Measurements from ENCODE around the gene OR10V1.
"Not testable (repeated sequence)": the region's sequence is repeated elsewhere in the genome, so short reads cannot be mapped to it uniquely, and the experiment has no call there.

Gene OR10V1

DNA sequence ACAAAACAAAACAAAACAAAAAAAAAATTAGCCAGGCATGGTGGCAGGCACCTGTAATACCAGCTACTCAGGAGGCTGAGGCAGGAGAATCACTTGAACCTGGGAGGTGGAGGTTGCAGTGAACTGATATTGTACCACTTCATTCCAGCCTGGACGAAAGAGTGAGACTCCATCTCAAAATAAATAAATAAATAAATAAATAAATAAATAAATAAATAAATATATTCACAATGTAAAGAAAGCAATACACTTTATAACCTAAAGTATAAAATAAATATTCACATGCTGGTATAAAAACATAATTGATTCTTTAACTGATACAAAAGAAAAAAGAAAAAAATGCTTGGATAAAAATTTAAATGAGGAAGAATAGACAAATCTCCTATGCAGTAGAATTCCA, 10.1 kb downstream of the OR10V1 start:
- not testable (repeated sequence) for H3K9me3 Mint-ChIP-seq; DNase-seq (ENCODE audit: low spot score in 2 of 2); H3K36me3 Mint-ChIP-seq (ENCODE audit: insufficient read depth); H3K27ac Mint-ChIP-seq (ENCODE audit: low read depth); H3K4me3 Mint-ChIP-seq; H3K4me1 Mint-ChIP-seq; ATAC-seq (replicated peaks; ENCODE audit: extremely low read depth, poor library complexity, severe bottlenecking)
- peaks cover 55% of the 10 kb centered on the region for H3K27me3 Mint-ChIP-seq

DNA sequence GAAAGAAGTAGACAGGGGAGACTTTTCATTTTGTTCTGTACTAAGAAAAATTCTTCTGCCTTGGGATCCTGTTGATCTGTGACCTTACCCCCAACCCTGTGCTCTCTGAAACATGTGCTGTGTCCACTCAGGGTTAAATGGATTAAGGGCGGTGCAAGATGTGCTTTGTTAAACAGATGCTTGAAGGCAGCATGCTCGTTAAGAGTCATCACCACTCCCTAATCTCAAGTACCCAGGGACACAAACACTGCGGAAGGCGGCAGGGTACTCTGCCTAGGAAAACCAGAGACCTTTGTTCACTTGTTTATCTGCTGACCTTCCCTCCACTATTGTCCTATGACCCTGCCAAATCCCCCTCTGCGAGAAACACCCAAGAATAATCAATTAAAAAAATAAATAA, 13.5 kb downstream of the OR10V1 start:
- H3K36me3 Mint-ChIP-seq (ENCODE audit: insufficient read depth); H3K4me3 Mint-ChIP-seq; H3K4me1 Mint-ChIP-seq; DNase-seq (ENCODE audit: low spot score in 2 of 2); ATAC-seq (replicated peaks; ENCODE audit: extremely low read depth, poor library complexity, severe bottlenecking); H3K27ac Mint-ChIP-seq (ENCODE audit: low read depth); H3K9me3 Mint-ChIP-seq: not testable (repeated sequence)
- peaks cover 43% of the 10 kb centered on the region for H3K27me3 Mint-ChIP-seq

DNA sequence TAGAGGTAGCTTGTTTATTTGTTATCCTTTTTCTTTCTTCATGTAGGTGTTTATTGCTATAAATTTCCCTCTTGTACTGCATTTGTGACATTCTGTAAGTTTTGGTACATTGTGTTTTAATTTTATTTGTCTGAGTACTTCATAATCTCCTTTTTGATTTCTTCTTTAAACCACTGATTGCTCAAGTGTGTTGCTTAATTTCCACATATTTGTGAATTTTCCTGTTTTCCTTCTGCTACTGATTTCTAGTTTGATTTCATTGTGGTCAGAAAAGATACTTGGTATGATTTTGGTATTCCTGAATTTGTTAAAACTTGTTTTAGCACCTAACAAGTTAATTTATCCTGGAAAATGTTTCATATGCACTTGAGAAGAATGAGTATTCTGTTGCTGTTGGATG, 15.1 kb downstream of the OR10V1 start:
- Mint-ChIP-seq H3K9me3 (peaks cover 5% of the 10 kb centered on the region), H3K36me3 (ENCODE audit: insufficient read depth) (no peaks in the 10 kb centered on the region), H3K27me3 (peaks cover 39% of the 10 kb centered on the region), H3K27ac (ENCODE audit: low read depth) (no peak overlapping the region), H3K4me3 (no peak overlapping the region), H3K4me1 (no peaks in the 10 kb centered on the region)
- no peak for DNase-seq (ENCODE audit: low spot score in 2 of 2)
- no peak for ATAC-seq (replicated peaks; ENCODE audit: extremely low read depth, poor library complexity, severe bottlenecking)

DNA sequence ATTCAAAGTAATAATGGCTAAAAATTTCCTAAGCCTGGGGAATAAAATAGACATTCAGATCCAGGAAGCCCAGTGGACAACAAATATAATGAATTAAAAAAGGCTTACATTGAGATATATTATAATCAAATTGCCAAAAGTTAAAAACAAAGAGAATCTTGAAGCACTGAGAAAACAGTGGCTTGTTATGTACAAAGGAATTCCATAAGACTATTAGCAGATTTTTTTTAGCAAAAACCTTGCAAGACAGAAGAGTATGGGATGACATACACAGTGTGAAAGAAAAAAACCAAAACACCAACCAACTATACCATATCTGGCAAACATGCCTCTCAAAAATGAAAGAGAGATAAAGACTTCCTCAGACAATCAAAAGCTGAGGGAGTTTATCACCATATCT, 20.7 kb downstream of the OR10V1 start:
- Mint-ChIP-seq H3K27me3 (peaks cover 54% of the 10 kb centered on the region), H3K4me1 (no peaks in the 10 kb centered on the region), H3K4me3 (no peak overlapping the region), H3K9me3 (peaks cover 13% of the 10 kb centered on the region), H3K36me3 (ENCODE audit: insufficient read depth) (no peaks in the 10 kb centered on the region), H3K27ac (ENCODE audit: low read depth) (no peak overlapping the region)
- no peak for ATAC-seq (replicated peaks; ENCODE audit: extremely low read depth, poor library complexity, severe bottlenecking)
- no peak for DNase-seq (ENCODE audit: low spot score in 2 of 2)

DNA sequence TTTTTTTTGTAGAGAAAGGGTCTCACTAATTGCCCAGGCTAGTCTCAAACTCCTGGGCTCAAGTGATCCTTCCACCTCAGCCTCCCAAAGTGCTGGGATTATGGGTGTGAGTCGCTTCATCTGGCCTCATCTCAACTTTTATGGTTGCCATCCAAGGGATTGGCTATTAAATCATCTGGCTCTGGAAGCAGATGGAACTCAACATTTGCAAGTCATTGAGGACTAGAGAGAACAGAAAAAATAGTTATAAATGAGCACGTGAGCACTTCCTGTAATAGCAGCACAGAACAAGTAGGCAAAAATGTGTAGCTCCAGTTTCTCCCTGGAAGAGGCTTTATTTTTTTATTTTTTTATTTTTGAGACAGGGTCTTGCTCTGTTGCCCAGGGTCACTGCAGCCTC, 22.5 kb downstream of the OR10V1 start:
- H3K4me1 Mint-ChIP-seq = no peaks in the 10 kb centered on the region
- DNase-seq (ENCODE audit: low spot score in 2 of 2) = no peak
- H3K4me3 Mint-ChIP-seq = no peak overlapping the region
- peaks cover 13% of the 10 kb centered on the region for H3K9me3 Mint-ChIP-seq
- H3K36me3 Mint-ChIP-seq (ENCODE audit: insufficient read depth) = no peaks in the 10 kb centered on the region
- peaks cover 49% of the 10 kb centered on the region for H3K27me3 Mint-ChIP-seq
- ATAC-seq (replicated peaks; ENCODE audit: extremely low read depth, poor library complexity, severe bottlenecking) = no peak
- H3K27ac Mint-ChIP-seq (ENCODE audit: low read depth) = no peak overlapping the region

DNA sequence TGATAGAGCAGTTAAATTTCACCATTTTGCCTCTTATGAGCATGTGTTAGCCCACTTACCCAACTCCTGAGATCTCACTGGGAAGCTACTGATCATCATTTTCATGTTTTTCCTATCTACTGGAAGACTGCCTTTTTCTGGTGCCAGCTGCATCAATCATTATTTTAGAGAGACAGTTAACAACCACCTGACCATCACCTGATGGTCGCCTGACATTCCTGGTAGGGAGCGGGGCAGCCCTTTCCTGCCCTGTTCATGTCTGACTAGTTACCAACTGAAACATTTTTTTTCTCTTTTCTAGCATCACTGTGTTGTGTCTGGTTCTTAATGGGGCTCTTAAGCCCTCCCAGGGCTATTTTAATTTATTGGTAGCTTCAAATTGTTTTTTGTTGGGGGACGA, 24.6 kb downstream of the OR10V1 start:
- ATAC-seq (replicated peaks; ENCODE audit: extremely low read depth, poor library complexity, severe bottlenecking) = no peak
- Mint-ChIP-seq H3K27ac (ENCODE audit: low read depth) (no peak overlapping the region), H3K36me3 (ENCODE audit: insufficient read depth) (no peaks in the 10 kb centered on the region), H3K4me3 (no peak overlapping the region), H3K4me1 (no peaks in the 10 kb centered on the region), H3K27me3 (peaks cover 66% of the 10 kb centered on the region), H3K9me3 (peaks cover 13% of the 10 kb centered on the region)
- DNase-seq (ENCODE audit: low spot score in 2 of 2) = no peak

DNA sequence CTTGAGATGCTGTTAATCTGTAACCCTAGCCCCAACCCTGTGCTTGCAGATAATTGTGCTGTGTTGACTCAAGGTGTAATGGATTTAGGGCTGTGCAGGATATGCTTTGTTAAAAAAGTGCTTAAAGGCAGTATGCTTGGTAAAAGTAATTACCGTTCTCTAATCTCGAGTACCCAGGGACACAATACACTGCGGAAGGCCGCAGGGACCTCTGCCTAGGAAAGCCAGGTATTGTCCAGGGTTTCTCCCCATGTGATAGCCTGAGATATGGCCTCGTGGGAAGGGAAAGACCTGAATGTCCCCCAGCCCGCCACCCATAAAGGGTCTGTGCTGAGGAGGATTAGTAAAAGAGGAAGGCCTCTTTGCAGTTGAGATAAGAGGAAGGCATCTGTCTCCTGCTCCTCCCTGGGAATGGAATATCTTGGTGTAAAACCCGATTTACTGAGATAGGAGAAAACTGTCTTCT, 32.4 kb downstream of the OR10V1 start:
- not testable (repeated sequence) for H3K27ac Mint-ChIP-seq (ENCODE audit: low read depth); DNase-seq (ENCODE audit: low spot score in 2 of 2); ATAC-seq (replicated peaks; ENCODE audit: extremely low read depth, poor library complexity, severe bottlenecking); H3K9me3 Mint-ChIP-seq; H3K36me3 Mint-ChIP-seq (ENCODE audit: insufficient read depth); H3K4me3 Mint-ChIP-seq; H3K4me1 Mint-ChIP-seq
- H3K27me3 Mint-ChIP-seq = peaks cover 55% of the 10 kb centered on the region

DNA sequence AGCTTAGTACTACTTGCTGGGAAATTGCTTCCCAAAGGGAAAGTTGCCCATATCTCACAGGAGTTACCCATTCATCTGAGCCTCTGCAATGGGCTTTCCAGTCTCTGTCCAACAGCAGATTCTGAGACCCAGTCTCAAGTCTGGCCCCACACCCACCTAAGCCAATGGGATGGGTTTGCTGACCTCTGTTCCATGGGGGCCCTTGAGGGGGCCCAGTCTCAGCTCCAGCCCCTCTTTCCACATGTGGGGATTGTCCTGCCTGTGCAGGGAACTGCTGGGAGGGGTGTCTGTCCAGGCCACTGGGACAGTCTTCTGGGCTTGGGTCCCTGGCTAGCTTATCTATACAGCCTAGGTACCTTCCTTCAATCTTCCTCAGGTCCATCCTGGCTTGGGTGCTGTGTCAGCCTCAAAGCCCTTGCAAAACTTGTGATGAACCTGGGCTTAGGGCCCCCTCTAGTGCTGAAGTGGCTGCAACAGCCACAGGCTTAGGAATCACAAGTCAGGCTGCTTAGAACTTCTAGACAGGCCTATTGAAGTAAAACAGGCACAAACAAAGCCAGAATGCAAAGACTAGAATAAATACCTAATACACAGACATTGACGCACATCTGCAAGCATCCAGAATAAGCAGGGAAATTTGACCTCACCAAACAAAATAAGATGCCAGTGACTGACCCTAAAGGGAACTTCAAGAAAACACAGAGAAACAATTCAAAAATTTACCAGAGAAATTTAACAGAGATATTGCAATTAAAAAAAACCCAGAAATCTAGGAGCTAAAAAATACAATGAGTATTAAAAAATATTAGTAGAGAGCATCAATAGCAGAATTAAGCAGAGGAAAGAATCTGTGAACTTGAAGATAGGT, 33.1 kb downstream of the OR10V1 start:
- Mint-ChIP-seq H3K4me1 (no peaks in the 10 kb centered on the region), H3K27ac (ENCODE audit: low read depth) (no peak overlapping the region), H3K36me3 (ENCODE audit: insufficient read depth) (no peaks in the 10 kb centered on the region), H3K27me3 (peaks cover 47% of the 10 kb centered on the region), H3K4me3 (no peak overlapping the region), H3K9me3 (no peaks in the 10 kb centered on the region)
- ATAC-seq (replicated peaks; ENCODE audit: extremely low read depth, poor library complexity, severe bottlenecking) (peak; percentile 73), DNase-seq (ENCODE audit: low spot score in 2 of 2) (peak in 1 of 2 donors; percentile 34)

DNA sequence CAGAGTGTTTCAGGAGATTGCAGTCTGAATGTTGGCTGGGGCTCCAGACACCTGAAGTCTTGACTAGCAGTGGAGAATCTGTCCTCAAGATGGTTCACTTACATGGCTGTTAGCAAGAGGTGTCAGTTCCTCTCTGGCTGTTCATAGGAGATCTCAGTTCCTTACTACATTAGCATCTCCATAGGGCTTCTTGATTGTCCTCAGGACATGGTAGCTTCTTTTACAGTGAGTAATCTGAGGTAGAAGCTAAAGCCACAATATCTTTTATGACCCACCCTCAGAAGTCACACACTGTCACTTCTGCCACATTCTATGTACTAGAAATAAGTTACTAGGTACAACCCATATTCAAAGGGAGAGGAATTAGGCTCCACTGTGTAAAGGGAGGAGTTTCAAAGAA, 34.3 kb downstream of the OR10V1 start:
- no peaks in the 10 kb centered on the region for H3K4me1 Mint-ChIP-seq
- DNase-seq (ENCODE audit: low spot score in 2 of 2) = no peak

DNA sequence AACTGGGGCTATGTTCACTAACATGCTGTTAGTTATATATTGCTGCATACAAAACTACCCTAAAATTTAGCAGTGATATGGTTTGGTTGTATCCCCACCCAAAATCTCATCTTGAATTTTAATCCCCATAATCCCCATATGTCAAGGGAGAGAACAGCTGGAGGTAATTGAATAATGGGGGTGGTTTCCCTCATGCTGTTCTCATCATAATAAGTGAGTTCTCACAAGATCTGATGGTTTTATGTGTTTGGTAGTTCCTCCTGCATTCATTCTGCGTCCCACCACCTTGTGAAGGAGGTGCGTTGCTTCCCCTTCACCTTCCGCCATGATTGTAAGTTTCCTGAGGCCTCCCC, 34.9 kb downstream of the OR10V1 start:
- DNase-seq (ENCODE audit: low spot score in 2 of 2) (no peak), ATAC-seq (replicated peaks; ENCODE audit: extremely low read depth, poor library complexity, severe bottlenecking) (no peak)
- no peaks in the 10 kb centered on the region for H3K4me1 Mint-ChIP-seq
- H3K9me3 Mint-ChIP-seq = no peaks in the 10 kb centered on the region
- peaks cover 31% of the 10 kb centered on the region for H3K27me3 Mint-ChIP-seq
- H3K36me3 Mint-ChIP-seq (ENCODE audit: insufficient read depth) = no peaks in the 10 kb centered on the region
- no peak overlapping the region for H3K27ac Mint-ChIP-seq (ENCODE audit: low read depth)
- H3K4me3 Mint-ChIP-seq = no peak overlapping the region

More for the DNA sequence above, 34.3 kb downstream of the OR10V1 start:
- no peak overlapping the region for H3K27ac Mint-ChIP-seq (ENCODE audit: low read depth)
- peaks cover 36% of the 10 kb centered on the region for H3K27me3 Mint-ChIP-seq
- no peak for ATAC-seq (replicated peaks; ENCODE audit: extremely low read depth, poor library complexity, severe bottlenecking)
- no peaks in the 10 kb centered on the region for H3K36me3 Mint-ChIP-seq (ENCODE audit: insufficient read depth)
- H3K4me3 Mint-ChIP-seq = no peak overlapping the region
- H3K9me3 Mint-ChIP-seq = no peaks in the 10 kb centered on the region

DNA sequence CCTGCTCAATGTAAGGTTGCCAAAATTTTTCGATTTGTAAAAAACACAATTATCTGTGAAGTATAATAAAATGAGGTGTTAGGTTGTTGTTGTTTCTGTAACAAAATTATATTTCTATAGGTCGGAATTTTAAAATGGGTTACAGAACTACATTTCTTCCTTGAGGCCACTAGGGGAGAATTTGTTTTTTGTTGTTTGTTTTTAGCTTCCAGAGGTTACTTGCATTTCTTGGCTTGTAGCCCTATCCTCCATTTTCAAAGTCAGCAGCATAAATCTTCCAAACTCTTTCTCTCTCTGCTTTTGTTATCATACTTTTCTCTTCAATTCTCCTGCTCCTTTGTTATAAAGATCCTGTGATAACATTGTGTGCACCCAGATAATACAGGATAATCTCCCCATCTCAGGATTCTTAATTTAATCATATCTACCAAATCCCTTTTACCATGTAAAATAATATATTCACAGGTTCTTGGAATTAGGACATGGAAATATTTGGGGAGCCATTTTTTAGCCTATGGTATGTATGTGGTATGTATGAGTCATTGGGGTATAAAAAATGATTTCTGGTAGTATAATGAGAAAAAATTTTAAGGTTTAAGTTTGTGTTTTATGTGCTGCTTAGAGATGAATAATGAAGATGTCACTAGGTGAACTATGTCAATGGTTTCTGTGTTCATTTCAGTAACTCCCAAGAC, 35.4 kb downstream of the OR10V1 start:
- H3K4me3 Mint-ChIP-seq = no peak overlapping the region
- H3K4me1 Mint-ChIP-seq = no peaks in the 10 kb centered on the region
- H3K27me3 Mint-ChIP-seq = peaks cover 26% of the 10 kb centered on the region
- no peak for DNase-seq (ENCODE audit: low spot score in 2 of 2)
- no peaks in the 10 kb centered on the region for H3K9me3 Mint-ChIP-seq
- no peak for ATAC-seq (replicated peaks; ENCODE audit: extremely low read depth, poor library complexity, severe bottlenecking)
- H3K36me3 Mint-ChIP-seq (ENCODE audit: insufficient read depth) = no peaks in the 10 kb centered on the region
- no peak overlapping the region for H3K27ac Mint-ChIP-seq (ENCODE audit: low read depth)

DNA sequence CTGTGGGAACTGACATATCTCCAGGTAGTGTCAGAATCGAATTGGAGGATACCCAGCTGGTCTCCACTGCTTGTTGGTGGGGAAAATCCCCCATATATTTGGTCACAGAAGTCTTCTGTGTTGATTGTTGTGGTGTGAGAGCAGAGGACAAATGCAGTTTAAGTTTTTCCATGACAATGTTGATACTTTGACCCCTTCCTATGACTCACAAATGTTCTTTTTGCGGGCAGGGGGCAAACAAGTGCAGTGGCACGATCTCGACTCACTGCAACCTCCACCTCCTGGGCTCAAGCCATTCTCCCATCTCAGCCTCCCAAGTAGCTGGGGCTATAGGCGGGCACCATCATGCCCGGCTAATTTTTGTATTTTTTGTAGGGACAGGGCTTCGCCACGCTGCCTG, 37.4 kb downstream of the OR10V1 start:
- ATAC-seq (replicated peaks; ENCODE audit: extremely low read depth, poor library complexity, severe bottlenecking) (no peak), DNase-seq (ENCODE audit: low spot score in 2 of 2) (no peak)
- Mint-ChIP-seq H3K4me3 (no peak overlapping the region), H3K27ac (ENCODE audit: low read depth) (no peak overlapping the region), H3K36me3 (ENCODE audit: insufficient read depth) (no peaks in the 10 kb centered on the region), H3K9me3 (no peaks in the 10 kb centered on the region), H3K27me3 (peaks cover 8% of the 10 kb centered on the region), H3K4me1 (no peaks in the 10 kb centered on the region)

DNA sequence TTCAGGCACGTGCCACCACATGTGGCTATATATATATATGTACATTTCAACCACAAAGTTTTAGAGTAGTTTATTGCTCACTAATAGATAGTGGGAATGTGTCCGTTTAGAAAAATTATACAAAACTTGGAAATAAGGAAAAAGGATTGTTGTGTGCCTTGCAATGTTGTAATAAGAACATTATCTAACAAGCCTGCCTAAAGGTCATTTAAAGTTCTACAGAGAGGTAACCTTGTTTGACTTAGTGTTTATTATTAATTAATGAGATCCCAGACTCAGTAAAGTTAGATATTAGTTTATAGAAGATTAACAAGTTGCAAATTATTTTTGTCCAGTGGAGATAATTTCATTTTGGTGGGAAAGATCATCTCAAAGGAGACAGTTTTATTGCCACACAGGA, 39.4 kb downstream of the OR10V1 start:
- Mint-ChIP-seq H3K27me3 (no peaks in the 10 kb centered on the region), H3K27ac (ENCODE audit: low read depth) (no peak overlapping the region), H3K4me3 (no peak overlapping the region), H3K36me3 (ENCODE audit: insufficient read depth) (peaks cover 2% of the 10 kb centered on the region), H3K4me1 (no peaks in the 10 kb centered on the region), H3K9me3 (no peaks in the 10 kb centered on the region)
- no peak for DNase-seq (ENCODE audit: low spot score in 2 of 2)
- ATAC-seq (replicated peaks; ENCODE audit: extremely low read depth, poor library complexity, severe bottlenecking) = no peak

Data from central memory CD8-positive, alpha-beta T cell (primary cell).